ENCODE results near the gene VWC2L.

VWC2L gene

GRCh38 chr2:214543386-214543955, 132.6 kb downstream of the VWC2L start:
- no peak for FAIRE-seq

DNA sequence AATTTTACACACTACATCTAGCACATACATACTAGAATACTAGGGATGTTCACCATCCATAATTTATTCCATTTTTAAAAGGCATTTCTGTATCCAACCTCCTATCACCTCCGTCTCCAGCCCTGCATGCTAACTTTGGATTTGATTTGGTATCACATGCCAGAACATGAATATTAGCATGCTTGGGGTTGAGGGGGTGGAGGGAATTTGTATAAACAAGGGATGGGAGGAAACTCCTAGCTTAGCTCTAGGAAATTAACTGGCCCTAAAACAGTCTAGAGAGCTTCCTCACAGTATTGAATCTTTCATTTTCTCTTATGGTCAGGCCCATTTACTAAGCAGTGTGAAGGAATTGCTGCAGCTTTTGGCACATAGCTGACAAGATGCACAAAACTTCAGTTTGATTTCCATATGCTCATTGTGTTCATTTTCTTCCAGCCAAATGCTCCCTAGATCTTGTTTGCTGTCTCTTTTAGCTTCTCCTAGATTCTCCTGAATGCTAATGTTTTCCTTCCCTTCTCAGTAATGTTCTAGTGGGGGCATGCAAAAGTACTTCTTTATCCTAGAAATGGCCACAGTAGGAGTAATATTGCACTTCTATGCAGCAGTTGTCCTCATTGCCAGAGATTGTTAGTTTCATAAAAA, 135.2 kb downstream of the VWC2L start:
- FAIRE-seq = no peak

GRCh38 chr2:214547931-214548330, 137.1 kb downstream of the VWC2L start:
- FAIRE-seq = no peak

DNA sequence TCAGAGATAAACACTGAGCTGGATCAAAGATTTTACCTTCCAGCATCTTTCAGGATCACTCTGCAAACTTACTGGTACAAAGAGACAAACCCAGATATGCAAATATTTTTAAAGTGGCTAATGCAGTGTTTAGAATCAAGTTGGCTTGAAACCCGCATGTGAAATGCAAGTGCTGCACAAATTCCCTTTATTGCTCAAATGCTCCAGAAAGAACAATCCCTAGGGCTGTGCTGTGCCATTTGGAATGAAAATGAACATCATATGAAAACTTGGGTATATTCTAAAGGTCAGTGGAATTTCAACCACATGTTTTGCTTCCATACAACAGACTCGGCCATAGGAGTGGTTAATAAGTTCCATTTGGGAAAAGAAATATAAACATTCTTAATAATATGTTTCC, 139.1 kb downstream of the VWC2L start:
- no peak for FAIRE-seq

- no peak for FAIRE-seq
Measured at GRCh38 chr2:214550786-214551185, 139.9 kb downstream of the VWC2L start.

DNA sequence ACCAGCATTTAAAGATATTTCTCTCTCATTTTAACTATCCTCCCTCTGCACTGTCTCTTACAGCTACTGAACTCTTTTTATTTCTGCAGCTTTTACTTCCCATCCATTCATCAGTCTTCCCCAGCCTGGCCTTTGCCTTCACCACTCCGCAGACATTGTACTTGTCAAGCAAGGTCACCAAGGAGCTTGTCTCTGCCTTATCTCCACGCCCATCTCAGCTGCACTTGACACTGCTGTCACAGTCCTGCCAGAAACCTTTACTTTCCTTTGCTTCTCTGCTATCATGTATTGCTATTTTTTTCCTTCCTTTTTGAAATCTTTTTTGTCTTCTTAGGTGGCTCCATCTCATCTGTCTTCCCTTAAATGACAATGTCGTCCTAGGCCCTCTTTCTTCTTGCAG, 147.0 kb downstream of the VWC2L start:
- FAIRE-seq = no peak

GRCh38 chr2:214558341-214558740, 147.5 kb downstream of the VWC2L start:
- FAIRE-seq = no peak

GRCh38 chr2:214560176-214560575, 149.3 kb downstream of the VWC2L start:
- no peak for FAIRE-seq

GRCh38 chr2:214560618-214561190, 149.8 kb downstream of the VWC2L start:
- FAIRE-seq = no peak

DNA sequence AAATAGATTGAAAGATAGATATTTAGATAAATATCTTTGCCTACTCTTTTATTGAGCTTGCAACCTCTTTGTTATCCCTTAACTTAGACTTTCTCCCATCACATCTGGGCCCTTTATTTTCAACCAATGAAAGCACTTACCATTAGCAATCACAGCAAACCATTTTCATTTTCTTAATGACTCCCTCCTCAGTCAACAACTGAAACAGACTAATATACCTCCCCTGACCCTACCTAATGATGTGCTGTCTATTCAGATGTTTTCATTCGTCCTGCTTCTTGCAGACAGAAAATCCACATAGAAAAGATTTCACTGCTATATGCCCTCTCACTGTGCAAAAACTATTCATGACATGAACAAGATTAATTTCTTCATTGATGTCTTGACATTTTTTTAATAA, 154.4 kb downstream of the VWC2L start:
- no peak for FAIRE-seq

GRCh38 chr2:214566457-214566856, 155.6 kb downstream of the VWC2L start:
- FAIRE-seq = no peak

DNA sequence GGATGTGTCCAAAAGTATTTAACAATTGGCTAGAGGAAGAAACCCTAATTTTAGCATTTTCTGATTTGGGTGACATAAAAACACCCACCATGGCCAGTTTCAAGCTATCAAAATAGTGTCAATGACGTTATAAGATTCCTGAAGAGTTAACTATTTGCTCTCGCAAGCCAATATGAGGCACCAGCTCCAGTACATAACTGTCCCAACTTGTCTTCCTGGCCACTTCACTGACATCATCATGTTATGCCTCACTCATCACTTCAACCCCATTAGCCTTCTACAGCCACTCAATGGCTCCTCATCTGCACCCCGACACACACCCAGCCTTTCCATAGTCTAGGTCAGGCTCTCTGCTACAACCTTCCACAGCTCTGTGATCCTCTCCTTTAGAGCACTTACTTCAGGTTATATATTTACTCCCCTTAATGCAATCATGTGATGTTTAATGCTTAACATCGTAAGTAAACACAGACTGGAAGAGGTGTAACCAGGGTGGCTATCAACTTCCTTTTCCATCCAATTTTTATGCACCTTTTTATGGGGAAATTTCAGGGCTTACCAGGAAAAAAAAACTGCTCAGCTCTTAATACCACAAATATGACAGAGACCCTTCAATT, 158.7 kb downstream of the VWC2L start:
- no peak for FAIRE-seq

GRCh38 chr2:214574084-214574781, 163.4 kb downstream of the VWC2L start:
- no peak for FAIRE-seq

DNA sequence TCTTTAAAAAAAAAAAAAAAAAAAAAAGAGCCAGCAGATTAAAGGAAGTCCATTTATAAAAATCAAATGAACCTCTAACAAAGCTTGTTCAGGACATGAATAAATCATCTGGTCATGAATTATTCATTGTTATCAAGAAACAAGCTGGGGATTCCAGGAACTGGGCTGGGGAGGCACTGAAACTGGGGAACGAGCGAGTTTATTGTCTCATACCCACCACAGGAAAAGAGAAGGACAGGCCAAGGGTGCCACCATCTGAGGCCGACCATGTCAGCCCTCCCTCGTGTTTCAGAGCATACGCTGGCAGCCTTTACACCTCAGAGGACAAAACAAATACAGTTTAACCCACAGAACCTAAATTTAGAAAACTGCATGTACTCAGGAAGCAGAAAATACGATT, 164.2 kb downstream of the VWC2L start:
- FAIRE-seq = no peak

- no peak for FAIRE-seq
Measured at GRCh38 chr2:214575465-214575864, 164.6 kb downstream of the VWC2L start.

GRCh38 chr2:214577769-214578168, 166.9 kb downstream of the VWC2L start:
- FAIRE-seq = no peak

DNA sequence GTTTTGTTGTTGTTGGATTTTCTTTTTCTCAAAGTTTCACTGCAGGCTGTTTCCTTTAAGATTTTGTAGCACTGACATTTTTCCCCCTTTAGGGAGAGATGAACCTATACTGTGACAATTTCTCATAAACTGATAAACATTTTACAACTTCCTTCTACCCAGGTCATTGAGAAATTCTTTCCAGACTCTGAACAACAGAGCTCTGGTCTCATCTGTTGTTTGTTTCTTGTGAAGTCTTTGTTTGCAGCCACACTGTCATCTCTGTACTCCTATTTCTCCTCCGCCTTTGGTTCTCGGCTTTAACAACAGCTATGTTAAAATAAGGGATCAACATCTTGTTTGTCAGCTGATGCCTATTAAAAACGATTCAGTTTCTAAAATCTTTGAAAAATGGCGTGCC, 167.6 kb downstream of the VWC2L start:
- no peak for FAIRE-seq

DNA sequence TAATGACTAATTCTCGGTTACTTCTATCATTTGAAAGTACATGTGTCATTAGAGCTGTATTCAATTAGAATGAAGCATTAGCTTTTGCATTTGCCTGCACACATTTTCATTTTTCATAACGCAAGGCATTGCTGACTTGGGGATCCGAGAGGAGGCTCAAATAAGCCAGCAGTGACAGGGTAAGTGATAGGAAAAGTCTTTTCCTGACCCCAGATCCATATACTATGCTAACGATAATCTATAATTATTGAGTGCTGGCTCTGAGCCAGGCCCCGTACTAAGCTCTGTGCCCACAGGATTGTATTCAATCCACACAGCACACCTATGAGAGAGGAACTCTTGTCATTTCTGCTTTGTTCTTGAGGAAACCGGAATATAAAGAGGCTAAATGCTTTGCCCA, 168.2 kb downstream of the VWC2L start:
- no peak for FAIRE-seq

DNA sequence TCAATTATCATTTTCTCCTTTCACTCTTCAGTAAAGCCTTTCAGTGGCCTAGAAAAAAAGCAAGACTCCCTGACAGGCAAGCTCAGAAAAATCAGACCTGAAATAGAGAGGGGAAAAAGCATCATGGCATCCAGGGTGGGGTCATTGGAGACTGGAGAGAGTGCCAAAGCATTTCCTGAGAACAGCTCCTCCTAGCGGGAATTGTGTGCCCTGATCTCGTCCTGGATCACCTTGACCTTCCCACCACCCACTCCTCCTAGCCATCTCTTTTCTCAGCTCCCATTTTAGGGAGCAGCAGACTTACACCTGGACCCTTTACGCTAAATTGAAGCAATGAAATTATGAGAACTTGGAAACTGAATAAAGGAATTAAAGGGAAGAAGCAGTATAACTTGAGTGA, 176.6 kb downstream of the VWC2L start:
- FAIRE-seq = no peak

DNA sequence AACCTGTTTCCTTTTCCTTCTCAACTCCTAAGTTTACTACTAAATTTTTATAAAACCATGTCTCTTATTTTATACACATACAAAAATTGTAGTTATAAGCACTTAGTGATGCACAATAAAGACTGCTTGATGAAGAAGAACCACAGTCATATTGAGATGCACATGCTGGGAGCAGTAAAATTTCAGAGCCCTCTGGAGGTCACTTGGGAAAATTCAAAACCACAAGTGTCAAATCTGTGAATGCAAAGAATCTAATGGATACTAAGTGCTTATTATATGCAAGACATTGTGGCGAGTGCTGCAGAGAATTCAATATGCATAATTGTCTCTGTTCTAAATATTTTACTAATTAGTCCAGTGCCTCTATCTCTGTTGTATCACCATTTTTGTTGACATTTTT, 180.5 kb downstream of the VWC2L start:
- FAIRE-seq = no peak

DNA sequence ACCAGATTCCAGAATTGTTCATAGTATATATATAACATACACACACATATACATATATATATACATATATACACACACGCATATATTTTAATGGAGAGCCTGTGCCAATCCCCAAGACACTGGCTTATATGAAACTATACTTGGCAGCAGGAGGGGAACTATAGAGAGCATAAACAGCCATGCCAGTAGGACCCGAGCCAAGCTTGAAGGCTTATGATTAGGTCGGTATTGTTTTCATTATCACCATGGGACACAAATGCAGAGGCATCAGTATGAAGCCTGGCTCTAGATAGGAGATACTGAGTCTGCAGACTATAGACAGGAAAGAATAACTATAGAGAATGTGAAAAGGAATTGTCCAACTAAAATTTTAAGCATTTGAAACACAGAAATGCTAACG, 181.2 kb downstream of the VWC2L start:
- FAIRE-seq = no peak

GRCh38 chr2:214593727-214594126, 182.9 kb downstream of the VWC2L start:
- no peak for FAIRE-seq

DNA sequence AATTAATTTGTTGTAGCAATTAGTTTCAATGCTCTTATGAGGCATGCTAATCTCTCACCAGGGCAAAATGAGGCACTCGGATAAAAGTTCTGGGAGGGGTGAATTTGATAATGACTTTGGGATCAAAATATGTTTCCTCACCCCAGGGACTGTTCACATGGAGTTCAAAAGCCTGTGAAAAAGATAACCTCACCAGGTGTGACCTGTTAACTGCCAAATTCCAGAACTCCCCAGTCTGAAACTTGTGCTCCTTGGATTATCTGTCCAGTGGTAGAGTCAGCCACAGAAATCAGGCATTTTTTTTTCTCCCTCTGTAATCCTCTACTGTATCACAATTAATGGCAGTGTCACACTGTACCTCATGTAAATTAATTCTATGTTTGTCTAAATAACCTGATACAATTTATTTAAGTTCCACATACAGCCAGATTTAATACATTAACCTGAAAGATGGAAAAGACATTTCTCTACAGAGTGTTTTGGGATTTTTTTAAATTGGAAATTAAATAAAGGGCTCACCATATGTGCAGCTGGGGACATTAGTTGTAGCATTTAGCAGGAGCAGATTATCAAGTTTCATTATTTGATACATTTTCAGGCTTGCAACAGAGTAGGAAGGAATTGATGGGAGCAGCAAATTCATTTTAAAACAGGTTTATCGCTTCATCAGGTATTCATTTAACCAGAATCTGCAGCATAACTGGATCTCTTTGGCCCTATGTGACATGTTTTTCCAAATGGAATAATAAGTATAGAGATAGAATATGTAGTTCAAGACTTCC, 191.2 kb downstream of the VWC2L start:
- no peak for FAIRE-seq
